Measurements from ENCODE around the gene PSMF1.
"Not testable (repeated sequence)": the region's sequence is repeated elsewhere in the genome, so short reads cannot be mapped to it uniquely, and the experiment has no call there.

PSMF1 gene

GRCh38 chr20:1122388-1123315 lies 4.2 kb downstream of the PSMF1 start:
- peak; percentile 60 for DNase-seq (ENCODE audit: low read depth)

- no peak for DNase-seq (ENCODE audit: low read depth)
These were observed 5.3 kb downstream of the PSMF1 start for GRCh38 chr20:1123666-1124065.

GRCh38 chr20:1124421-1124820 lies 6.0 kb downstream of the PSMF1 start:
- no peak for DNase-seq (ENCODE audit: low read depth)

DNA sequence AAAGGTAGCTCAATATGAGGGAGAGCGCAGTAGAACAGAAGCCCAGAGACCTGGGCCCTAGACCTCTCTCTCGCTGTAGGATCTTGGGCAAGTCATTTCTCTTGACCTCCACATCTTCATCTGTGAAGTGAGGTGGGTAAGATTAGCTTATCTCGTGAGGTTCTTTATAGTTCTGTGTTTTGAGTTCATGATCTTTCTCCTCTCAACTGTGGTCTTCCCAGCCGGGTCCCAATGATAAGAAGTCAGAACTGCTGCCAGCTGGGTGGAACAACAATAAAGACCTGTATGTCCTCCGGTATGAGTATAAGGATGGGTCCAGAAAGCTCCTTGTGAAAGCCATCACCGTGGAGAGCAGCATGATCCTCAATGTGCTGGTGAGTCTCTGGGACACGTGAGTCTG lies 6.9 kb downstream of the PSMF1 start:
- no peak for DNase-seq (ENCODE audit: low read depth)

DNA sequence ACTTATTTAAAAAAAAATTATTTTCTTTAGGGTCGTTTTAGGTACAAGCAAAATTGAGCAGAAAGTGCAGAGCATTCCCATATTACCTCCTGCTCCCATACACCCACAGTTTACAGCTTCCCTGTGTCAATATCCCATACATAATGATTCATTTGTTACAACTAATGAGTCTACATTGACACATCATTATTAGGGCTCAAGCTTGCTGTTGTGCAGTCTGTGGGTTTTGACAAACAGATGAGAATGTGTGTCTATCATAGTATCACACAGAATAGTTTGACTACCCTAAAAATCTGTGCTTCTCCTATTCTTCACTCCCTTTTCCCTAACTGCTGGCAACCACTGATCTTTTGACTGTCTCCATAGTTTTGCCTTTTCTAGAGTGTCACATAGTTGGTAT lies 9.4 kb downstream of the PSMF1 start:
- DNase-seq (ENCODE audit: low read depth), result no peak

DNA sequence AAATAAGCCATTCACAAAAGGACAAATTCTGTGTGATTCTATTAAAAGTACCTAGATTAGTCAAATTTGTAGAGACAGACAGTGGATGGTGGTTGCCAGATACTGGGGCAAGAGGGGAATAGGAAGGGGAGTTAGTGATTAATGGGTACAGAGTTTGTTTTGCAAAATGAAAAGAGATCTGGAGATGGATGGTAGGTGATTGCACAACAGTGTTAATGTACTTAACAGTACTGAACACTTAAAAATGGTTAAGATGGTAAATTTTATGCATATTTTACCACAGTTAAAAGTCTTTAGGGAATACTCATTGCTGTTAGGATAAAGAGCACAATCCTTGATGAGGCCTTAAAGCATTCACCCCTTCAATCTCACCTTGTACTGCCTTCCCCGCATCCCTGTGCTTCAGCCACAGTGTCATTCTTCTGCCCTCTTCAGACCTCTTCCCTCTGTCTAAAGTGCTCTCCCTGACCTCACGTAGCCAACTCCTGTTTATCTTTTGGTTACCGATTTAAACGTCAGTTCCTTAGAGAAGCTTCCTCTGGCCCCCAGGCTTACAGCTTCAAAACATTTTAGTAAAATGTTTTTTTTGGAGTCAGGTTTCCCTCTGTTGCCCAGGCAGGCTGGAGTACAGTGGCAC lies 11.8 kb downstream of the PSMF1 start:
- no peak for DNase-seq (ENCODE audit: low read depth)

GRCh38 chr20:1130847-1131246 lies 12.4 kb downstream of the PSMF1 start:
- no peak for DNase-seq (ENCODE audit: low read depth)

- DNase-seq (ENCODE audit: low read depth), result no peak
These were observed 13.0 kb downstream of the PSMF1 start for GRCh38 chr20:1131354-1131753.

DNA sequence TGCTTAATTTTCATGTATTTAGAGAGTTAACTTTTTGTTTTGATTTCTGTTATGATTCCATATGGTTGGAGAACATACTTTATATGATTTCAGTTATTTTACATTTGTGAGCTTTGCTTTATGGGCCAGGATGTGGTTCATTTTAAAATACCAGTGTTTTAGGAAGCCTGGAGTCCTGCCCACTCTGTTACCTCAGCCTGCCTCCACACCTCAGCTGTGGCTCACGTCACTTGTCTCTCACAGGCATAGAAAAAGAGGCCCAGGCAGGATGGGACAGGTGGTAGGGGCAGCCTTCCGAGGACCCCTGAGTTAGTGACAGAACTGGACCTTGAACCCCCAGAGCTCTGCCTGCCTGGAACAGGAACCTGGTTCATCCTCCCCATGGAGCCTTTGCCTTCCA lies 16.0 kb downstream of the PSMF1 start:
- DNase-seq (ENCODE audit: low read depth), result no peak

GRCh38 chr20:1134836-1135235 lies 16.4 kb downstream of the PSMF1 start:
- DNase-seq (ENCODE audit: low read depth), result no peak

DNA sequence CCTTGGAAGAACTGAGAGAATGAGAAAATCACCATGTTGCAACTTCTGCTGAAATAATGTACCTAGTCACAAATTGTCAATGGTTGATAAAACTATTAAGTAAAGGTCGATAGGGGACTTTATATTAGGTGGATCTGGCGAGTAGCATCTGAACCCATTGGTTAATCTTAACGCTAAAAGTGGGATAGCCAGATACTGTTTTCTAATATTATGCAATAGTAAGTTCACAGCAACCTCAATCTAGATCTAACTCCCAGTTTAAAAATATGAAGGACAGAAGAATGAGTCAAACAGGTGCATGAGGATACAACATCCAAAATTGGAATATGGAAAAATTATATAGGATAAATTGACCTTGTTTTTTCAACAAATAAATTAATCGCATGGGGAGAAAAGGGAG lies 18.8 kb downstream of the PSMF1 start:
- DNase-seq (ENCODE audit: low read depth), result no peak

DNA sequence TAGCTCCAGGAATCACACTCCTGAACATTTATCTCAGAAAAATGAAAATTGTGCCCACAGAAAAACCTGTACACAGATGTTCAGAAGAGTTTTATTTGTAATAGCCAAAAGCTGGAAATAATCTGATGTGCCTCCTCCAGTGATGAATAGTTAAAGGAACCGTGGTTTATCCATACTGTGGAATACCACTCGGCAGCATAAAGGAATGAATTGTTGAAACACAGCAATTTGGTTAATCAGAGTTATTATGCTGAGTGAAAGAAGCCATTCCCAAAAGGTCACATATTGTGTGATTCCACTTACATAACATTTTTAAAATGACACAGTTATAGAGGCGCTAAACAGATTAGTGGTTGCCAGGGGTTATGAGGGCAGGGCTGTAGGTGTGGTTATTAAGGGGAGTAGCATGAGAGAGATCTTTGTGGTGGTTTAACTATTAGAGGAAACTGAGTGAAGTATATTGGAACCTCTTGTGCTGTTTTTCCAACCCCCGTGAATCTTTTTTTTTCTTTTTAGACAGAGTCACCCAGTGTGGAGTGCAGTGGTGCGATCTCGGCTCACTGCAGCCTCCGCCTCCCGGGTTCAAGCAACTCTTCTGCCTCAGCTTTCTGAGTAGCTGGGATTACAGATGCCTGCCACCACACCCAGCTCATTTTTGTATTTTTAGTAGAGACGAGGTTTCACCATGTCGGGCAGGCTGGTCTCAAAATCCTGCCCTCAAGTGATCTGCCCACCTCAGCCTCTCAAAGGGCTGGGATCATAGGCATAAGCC lies 26.2 kb downstream of the PSMF1 start:
- DNase-seq (ENCODE audit: low read depth), result no peak

- DNase-seq (ENCODE audit: low read depth), result no peak
These were observed 28.6 kb downstream of the PSMF1 start for GRCh38 chr20:1146957-1147356.

- DNase-seq (ENCODE audit: low read depth), result not testable (repeated sequence)
These were observed 31.4 kb downstream of the PSMF1 start for GRCh38 chr20:1149812-1150211.

GRCh38 chr20:1150218-1150617 lies 31.8 kb downstream of the PSMF1 start:
- no peak for DNase-seq (ENCODE audit: low read depth)

GRCh38 chr20:1150968-1151367 lies 32.6 kb downstream of the PSMF1 start:
- DNase-seq (ENCODE audit: low read depth), result no peak

- DNase-seq (ENCODE audit: low read depth), result no peak
These were observed 35.8 kb downstream of the PSMF1 start for GRCh38 chr20:1154226-1154625.

- DNase-seq (ENCODE audit: low read depth), result no peak
These were observed 36.3 kb downstream of the PSMF1 start for GRCh38 chr20:1154691-1155090.

DNA sequence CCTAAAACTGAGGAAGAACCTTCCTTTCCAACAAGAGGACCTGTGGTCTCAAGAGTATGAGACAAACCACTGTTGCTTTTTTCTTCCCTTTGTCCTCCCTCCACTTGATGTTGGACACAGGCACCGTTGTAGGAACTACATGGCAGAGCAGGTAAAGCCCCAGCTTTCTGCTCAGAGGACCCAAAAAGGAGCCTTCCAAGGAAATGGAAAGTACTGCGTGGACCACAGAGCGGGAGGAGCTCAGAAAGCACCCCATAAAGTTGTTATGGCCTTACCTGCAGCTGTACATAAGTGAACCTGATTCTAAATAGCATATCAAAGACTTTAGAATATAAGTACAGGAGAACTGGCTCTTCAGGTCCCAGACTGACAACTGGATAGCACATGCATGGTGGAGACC lies 36.9 kb downstream of the PSMF1 start:
- DNase-seq (ENCODE audit: low read depth), result no peak

GRCh38 chr20:1160496-1160895 lies 42.1 kb downstream of the PSMF1 start:
- no peak for DNase-seq (ENCODE audit: low read depth)

GRCh38 chr20:1160991-1161390 lies 42.6 kb downstream of the PSMF1 start:
- no peak for DNase-seq (ENCODE audit: low read depth)

DNA sequence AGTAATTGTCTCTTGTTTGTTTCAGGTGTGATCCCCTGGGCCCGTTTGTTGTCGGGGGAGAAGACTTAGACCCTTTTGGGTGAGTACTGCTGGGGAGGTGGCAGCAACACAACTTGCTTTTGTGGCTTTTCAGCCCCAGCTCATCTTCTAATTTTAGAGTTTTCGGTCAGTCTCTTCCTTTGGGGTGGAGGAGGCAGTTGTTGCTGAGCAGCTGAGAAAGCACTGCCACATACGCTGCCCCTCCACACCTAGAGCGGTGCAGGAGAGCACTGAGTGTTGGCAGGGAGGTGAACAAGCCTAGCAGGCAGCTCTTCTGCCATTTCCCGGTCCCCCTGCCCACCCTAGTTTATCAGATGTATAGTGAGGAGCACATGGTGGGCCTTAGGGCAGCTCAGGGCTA lies 44.7 kb downstream of the PSMF1 start:
- no peak for DNase-seq (ENCODE audit: low read depth)

DNA sequence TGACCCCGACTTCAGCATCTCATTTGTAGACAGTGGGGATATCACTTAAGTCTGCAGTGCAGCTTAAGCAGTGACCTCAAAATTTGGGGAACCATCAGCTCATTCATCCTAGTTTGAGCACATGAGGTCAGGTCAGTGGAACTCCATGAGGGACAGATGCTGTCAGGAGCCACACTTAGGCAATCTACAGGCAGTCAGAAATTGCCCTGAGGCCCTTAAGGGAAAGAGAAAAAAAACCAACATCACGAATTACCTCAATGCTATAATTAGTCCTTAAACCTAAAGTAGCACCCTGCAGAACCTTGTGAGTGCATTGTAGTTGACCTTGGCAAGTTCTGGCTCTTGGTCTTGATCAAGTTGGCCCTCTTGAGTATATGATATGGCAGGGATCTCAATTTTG lies 45.3 kb downstream of the PSMF1 start:
- DNase-seq (ENCODE audit: low read depth), result no peak

Measured in EH (cell line).